Measurements from ENCODE around the gene TAS2R4.

The TAS2R4 gene

GRCh38 chr7:141776374-141776773 is at the start of gene TAS2R4:
Gene TAS2R4, plus strand, starts transcription at chr7:141776674. Its CDS starts 1,815 bp downstream, at chr7:141778489.
- TF ChIP-seq ZFX (IDR thresholded peaks at IDR 0.05) = no peak
- no peak for TF ChIP-seq CTCF (conservative IDR thresholded peaks at IDR 0.05)
- no peak within 1 kb of the TSS for H3K27ac ChIP-seq

- TF ChIP-seq ZFX (IDR thresholded peaks at IDR 0.05) = no peak
- no peak for TF ChIP-seq CTCF (conservative IDR thresholded peaks at IDR 0.05)
Observed at GRCh38 chr7:141729020-141729419, 47.5 kb upstream of the TAS2R4 start.

GRCh38 chr7:141731476-141732149 is 44.9 kb upstream of the TAS2R4 start:
- TF ChIP-seq ZFX (IDR thresholded peaks at IDR 0.05) (no peak), CTCF (conservative IDR thresholded peaks at IDR 0.05) (no peak)

More at GRCh38 chr7:141729020-141729419, 47.5 kb upstream of the TAS2R4 start:
- H3K27ac ChIP-seq = no peak overlapping the region

GRCh38 chr7:141737118-141737835 is 39.2 kb upstream of the TAS2R4 start:
- peak overlapping the region; percentile 82 for H3K27ac ChIP-seq
- TF ChIP-seq ZFX (IDR thresholded peaks at IDR 0.05) (no peak), CTCF (conservative IDR thresholded peaks at IDR 0.05) (no peak)

More at GRCh38 chr7:141731476-141732149, 44.9 kb upstream of the TAS2R4 start:
- H3K27ac ChIP-seq = no peak overlapping the region

- peak; percentile 98 for TF ChIP-seq CTCF (conservative IDR thresholded peaks at IDR 0.05)
- TF ChIP-seq ZFX (IDR thresholded peaks at IDR 0.05) = no peak
- peak within 1 kb of the TSS; percentile 82 for H3K27ac ChIP-seq
Observed at GRCh38 chr7:141737836-141738591, 38.5 kb upstream of the TAS2R4 start, which contains the start of gene SSBP1. Gene SSBP1, plus strand, starts transcription at chr7:141738358. Its CDS starts 809 bp downstream, at chr7:141739167.

GRCh38 chr7:141738592-141739013 is 37.9 kb upstream of the TAS2R4 start:
- TF ChIP-seq ZFX (IDR thresholded peaks at IDR 0.05) (no peak), CTCF (conservative IDR thresholded peaks at IDR 0.05) (no peak)

More at GRCh38 chr7:141738592-141739013, 37.9 kb upstream of the TAS2R4 start:
- peak overlapping the region; percentile 82 for H3K27ac ChIP-seq

All from C4-2B (cell line).